ENCODE measurements around the gene ZNF835. TPM values are rescaled to one million over a fixed set of nuclear protein-coding genes. Genes with fewer than 3 reads are reported as not detected.
"Not testable (repeated sequence)": the region's sequence is repeated elsewhere in the genome, so short reads cannot be mapped to it uniquely, and the experiment has no call there.

ZNF835 gene
- total RNA-seq, 6 experiments from 2014 or later = not detected

DNA sequence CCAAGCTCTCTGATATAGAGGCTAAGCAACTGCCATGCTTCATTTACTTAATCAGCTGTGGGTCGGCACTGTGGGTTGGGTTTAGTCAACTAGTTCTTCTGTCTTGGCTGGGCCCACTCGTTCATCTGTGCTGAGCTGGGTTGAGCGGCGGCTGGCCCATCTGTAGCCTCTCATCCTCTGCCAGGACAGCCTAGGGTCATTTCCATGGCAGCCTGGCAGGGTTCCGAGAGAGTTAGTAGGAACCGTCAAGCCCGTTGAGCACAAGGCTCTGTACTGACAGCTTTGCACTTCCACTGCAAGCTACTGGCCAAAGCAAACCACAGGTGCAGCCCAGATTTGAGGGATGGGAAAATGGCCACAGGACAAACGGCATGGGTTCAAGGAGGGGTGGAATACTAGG lies 6.6 kb upstream of the ZNF835 start:
- peaks cover 52% of the 10 kb centered on the region for H3K9me3 Mint-ChIP-seq

DNA sequence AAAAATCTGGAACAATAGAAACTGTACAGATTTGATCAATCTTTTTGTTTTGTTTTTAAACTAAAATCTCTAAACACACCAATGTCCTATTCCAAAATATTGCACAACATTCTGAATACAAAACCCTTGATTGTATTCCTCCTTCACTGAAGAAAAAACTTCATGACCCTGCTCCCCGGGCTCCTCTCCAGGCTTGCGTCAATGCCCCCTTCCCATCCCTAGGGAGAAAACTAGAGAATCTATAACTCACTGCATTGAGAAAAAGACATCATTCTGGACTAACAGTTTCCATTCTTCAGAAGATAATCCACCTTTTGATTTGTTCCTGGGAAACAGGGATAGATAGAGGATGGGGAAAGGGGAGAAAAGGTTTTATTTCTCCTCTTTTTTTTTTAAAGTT lies 1.1 kb upstream of the ZNF835 start:
- not testable (repeated sequence) for H3K27me3 Mint-ChIP-seq (ENCODE audit: insufficient read depth); H3K4me3 Mint-ChIP-seq; H3K27ac Mint-ChIP-seq; H3K4me1 Mint-ChIP-seq (ENCODE audit: low read depth); DNase-seq
- H3K9me3 Mint-ChIP-seq = peaks cover 48% of the 10 kb centered on the region
- H3K36me3 Mint-ChIP-seq (ENCODE audit: low read depth) = peaks cover 15% of the 10 kb centered on the region; the same call in 1 of the 2 replicates

More for the DNA sequence above, 6.6 kb upstream of the ZNF835 start:
- H3K27me3 Mint-ChIP-seq (ENCODE audit: insufficient read depth) = peaks cover 2% of the 10 kb centered on the region; the same call in 1 of the 2 replicates
- no peak for DNase-seq
- H3K27ac Mint-ChIP-seq = no peak overlapping the region
- no peak overlapping the region for H3K4me3 Mint-ChIP-seq
- H3K36me3 Mint-ChIP-seq (ENCODE audit: low read depth) = peaks cover 6% of the 10 kb centered on the region; the same call in 1 of the 2 replicates
- TF ChIP-seq, protein P1, sequence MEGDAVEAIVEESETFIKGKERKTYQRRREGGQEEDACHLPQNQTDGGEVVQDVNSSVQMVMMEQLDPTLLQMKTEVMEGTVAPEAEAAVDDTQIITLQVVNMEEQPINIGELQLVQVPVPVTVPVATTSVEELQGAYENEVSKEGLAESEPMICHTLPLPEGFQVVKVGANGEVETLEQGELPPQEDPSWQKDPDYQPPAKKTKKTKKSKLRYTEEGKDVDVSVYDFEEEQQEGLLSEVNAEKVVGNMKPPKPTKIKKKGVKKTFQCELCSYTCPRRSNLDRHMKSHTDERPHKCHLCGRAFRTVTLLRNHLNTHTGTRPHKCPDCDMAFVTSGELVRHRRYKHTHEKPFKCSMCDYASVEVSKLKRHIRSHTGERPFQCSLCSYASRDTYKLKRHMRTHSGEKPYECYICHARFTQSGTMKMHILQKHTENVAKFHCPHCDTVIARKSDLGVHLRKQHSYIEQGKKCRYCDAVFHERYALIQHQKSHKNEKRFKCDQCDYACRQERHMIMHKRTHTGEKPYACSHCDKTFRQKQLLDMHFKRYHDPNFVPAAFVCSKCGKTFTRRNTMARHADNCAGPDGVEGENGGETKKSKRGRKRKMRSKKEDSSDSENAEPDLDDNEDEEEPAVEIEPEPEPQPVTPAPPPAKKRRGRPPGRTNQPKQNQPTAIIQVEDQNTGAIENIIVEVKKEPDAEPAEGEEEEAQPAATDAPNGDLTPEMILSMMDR (IDR thresholded peaks at IDR 0.05) = no peak
- H3K4me1 Mint-ChIP-seq (ENCODE audit: low read depth) = no peaks in the 10 kb centered on the region

DNA sequence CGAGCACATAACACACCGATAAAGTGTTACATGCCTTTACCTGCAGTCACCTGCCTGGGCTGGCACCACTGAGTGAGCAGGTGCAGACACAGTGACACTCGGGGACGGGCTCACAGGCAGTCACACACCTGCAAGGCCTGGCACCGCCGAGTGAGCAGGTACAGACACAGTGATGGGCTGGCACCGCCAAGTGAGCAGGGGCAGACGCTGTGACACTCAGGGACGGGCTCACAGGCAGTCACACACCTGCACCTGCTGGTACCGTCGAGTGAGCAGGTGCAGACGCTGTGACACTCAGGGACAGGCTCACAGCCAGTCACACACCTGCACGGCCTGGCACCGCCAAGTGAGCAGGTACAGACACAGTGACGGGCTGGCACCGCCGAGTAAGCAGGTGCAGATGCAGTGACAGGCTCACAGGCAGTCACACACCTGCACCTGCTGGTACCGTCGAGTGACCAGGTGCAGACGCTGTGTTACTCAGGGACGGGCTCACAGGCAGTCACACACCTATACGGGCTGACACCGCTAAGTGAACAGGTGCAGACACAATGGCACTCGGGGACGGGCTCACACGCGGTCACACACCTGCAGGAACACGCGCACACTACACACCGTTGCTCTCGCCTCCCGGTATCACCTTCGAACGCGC lies 470 bp downstream of the ZNF835 start:
- Mint-ChIP-seq H3K36me3 (ENCODE audit: low read depth) (peaks cover 9% of the 10 kb centered on the region; the same call in 1 of the 2 replicates), H3K27me3 (ENCODE audit: insufficient read depth) (no peaks in the 10 kb centered on the region)
- TF ChIP-seq, protein P1 (IDR thresholded peaks at IDR 0.05) = no peak

DNA sequence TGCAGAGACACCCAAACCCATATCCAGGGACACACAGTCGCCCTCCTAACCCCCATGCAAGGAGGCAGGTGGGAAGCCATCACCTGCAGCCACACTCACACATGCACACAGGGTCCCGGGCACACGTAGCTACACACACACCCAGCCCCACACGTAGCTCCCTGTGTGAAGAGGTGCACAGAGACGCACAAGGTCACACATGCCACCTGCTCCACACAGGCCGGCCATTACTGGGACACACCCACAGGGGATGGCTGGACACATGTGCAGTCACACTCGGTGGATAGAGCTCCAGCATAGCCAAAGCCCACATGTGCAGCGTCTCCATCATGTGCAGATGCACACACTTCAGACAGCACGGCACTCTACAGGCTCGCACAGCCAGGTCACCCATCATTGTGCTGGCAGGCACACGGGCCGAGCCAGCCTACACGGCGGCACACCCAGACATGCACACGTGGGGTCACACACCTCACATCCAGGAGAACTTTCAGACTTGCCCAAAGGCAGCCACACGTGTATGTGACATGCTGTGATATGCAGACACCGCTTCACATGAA lies 1.1 kb downstream of the ZNF835 start:
- Mint-ChIP-seq H3K27me3 (ENCODE audit: insufficient read depth) (no peaks in the 10 kb centered on the region), H3K36me3 (ENCODE audit: low read depth) (peaks cover 9% of the 10 kb centered on the region; the same call in 1 of the 2 replicates), H3K27ac (no peak overlapping the region), H3K4me3 (no peak overlapping the region), H3K4me1 (ENCODE audit: low read depth) (no peaks in the 10 kb centered on the region), H3K9me3 (peaks cover 52% of the 10 kb centered on the region)
- TF ChIP-seq, protein P1 (IDR thresholded peaks at IDR 0.05) = no peak
- DNase-seq = no peak

More for the DNA sequence above, 470 bp downstream of the ZNF835 start:
- Mint-ChIP-seq H3K27ac (no peak overlapping the region), H3K9me3 (peaks cover 52% of the 10 kb centered on the region), H3K4me3 (no peak overlapping the region), H3K4me1 (ENCODE audit: low read depth) (no peaks in the 10 kb centered on the region)
- DNase-seq = no peak

DNA sequence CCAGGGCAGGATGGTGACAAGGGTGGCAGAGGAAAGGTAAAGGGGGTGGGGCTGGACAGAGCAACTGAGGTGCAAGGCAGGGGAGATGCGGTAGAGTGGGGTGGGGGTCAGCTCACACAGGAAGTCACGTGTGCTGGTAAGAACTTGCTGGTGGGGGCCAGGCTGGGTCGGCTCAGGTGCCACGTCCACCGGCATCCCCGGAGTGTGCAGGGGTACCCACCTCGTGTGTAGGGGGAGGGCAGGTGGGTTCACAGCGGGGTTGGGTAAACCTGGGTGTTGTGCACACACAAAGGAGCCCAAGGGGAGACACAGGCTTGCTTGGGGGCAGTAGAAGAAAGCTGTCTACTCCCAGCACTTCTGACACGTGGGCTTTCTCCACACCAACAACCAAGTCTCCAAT lies 2.9 kb downstream of the ZNF835 start:
- DNase-seq = no peak
- Mint-ChIP-seq H3K27me3 (ENCODE audit: insufficient read depth) (no peaks in the 10 kb centered on the region; the same call in 1 of the 2 replicates), H3K27ac (no peak overlapping the region), H3K9me3 (peaks cover 59% of the 10 kb centered on the region), H3K4me1 (ENCODE audit: low read depth) (no peaks in the 10 kb centered on the region), H3K36me3 (ENCODE audit: low read depth) (peaks cover 13% of the 10 kb centered on the region; the same call in 1 of the 2 replicates), H3K4me3 (no peak overlapping the region)
- TF ChIP-seq, protein P1 (IDR thresholded peaks at IDR 0.05) = no peak

DNA sequence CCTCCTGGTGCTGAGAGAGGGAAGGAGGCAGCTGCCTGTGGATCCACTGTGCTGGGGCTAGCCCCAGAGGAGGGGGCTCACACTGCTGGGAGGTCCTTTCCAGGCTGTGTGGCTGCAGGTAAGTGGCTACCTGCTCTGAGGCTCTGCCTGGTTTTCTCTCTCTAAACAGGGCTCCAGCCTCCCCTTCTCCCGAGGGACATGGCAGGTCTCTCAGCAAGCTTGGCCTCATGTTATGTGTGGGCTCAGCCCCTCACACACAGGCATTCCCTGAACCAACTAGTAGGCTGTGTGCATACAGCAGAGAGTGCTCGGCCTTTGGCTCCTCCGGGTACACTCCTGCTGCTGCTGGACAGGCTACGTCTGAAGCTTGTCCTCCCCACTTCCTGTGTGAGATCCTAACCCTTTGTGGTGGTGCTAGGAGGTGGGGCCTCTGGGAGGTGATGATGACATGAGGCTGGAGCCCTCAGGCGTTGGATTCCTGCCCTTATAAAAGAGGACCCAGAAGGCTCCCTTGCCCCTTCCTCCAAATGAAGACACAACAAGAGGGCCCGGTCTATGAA lies 4.2 kb downstream of the ZNF835 start:
- H3K4me1 Mint-ChIP-seq (ENCODE audit: low read depth) = no peaks in the 10 kb centered on the region
- no peak for DNase-seq
- no peak overlapping the region for H3K27ac Mint-ChIP-seq
- H3K36me3 Mint-ChIP-seq (ENCODE audit: low read depth) = peaks cover 13% of the 10 kb centered on the region; the same call in 1 of the 2 replicates
- H3K4me3 Mint-ChIP-seq = no peak overlapping the region
- H3K27me3 Mint-ChIP-seq (ENCODE audit: insufficient read depth) = no peaks in the 10 kb centered on the region; the same call in 1 of the 2 replicates
- TF ChIP-seq, protein P1 (IDR thresholded peaks at IDR 0.05) = no peak
- H3K9me3 Mint-ChIP-seq = peaks cover 70% of the 10 kb centered on the region
